Measurements from ENCODE around the gene SNX1.

GRCh38 chr15:64148581-64148980 is 52.8 kb downstream of the SNX1 start:
- TF ChIP-seq CTCF (IDR thresholded peaks at IDR 0.05), result no peak
- TF ChIP-seq EZH2 (IDR thresholded peaks at IDR 0.05; ENCODE audit: borderline replicate concordance, insufficient read depth, low read depth, low read length, poor library complexity, severe bottlenecking), result no peak
